DND-41 (cell line): Measurements from ENCODE around the gene IDUA.
A peak's percentile ranks its signal among the peaks of the same experiment; 100 is the strongest.

Experiments
- ATAC-seq: fragments of 200-7000 bp; cut with Tn5 transposase; 3 replicates; pipeline ENCODE4 v1.9.1; 2021; ENCODE audit warnings: low read depth; ENCODE audit not compliant: insufficient read depth
- DNase-seq: peaks from one replicate; pipeline ENCODE4 v3.0.0-alpha.2; 2020
- H2AFZ ChIP-seq: 2 replicates; pipeline ENCODE4 v1.6.0; 2012; ENCODE audit warnings: low read depth, low read length
- H3K27ac ChIP-seq: 2 replicates; pipeline ENCODE4 v1.5.1; 2012; ENCODE audit warnings: low read length, inconsistent platforms
- H3K27me3 ChIP-seq: fragments of 200-600 bp; sonication (generic); 2 replicates; pipeline ENCODE4 v1.6.0; 2012; ENCODE audit warnings: low read length, mild to moderate bottlenecking, inconsistent platforms; ENCODE audit not compliant: insufficient read depth, poor library complexity
- H3K36me3 ChIP-seq: 2 replicates; pipeline ENCODE4 v1.5.1; 2012; ENCODE audit warnings: low read length, inconsistent platforms; ENCODE audit not compliant: insufficient read depth
- H3K4me1 ChIP-seq: 2 replicates; pipeline ENCODE4 v1.5.1; 2012; ENCODE audit warnings: mild to moderate bottlenecking, low read length; ENCODE audit not compliant: insufficient read depth
- H3K4me2 ChIP-seq: 2 replicates; pipeline ENCODE4 v1.6.0; 2012; ENCODE audit warnings: mild to moderate bottlenecking, moderate library complexity, low read length, inconsistent platforms; ENCODE audit not compliant: insufficient read depth
- H3K4me3 ChIP-seq, 2 experiments: fragments of 200-600 bp in 1 of 2; shearing (Covaris generic) in 1 of 2; 2 replicates each; pipeline ENCODE4 v1.5.1; 2012 to 2016; ENCODE audit warnings: inconsistent platforms in 2 of 2, low read length in 2 of 2, mild to moderate bottlenecking in 2 of 2, low read depth in 1 of 2, moderate library complexity in 1 of 2
- H3K79me2 ChIP-seq: 2 replicates; pipeline ENCODE4 v1.6.0; 2012; ENCODE audit warnings: low read length, inconsistent platforms; ENCODE audit not compliant: insufficient read depth
- H3K9ac ChIP-seq: 2 replicates; pipeline ENCODE4 v1.6.0; 2012; ENCODE audit warnings: low read depth, mild to moderate bottlenecking, inconsistent platforms, low read length, moderate library complexity
- H3K9me3 ChIP-seq: 2 replicates; pipeline ENCODE4 v1.5.1; 2012; ENCODE audit warnings: low read length, moderate library complexity, mild to moderate bottlenecking, inconsistent platforms; ENCODE audit not compliant: insufficient read depth, severe bottlenecking
- H4K20me1 ChIP-seq: 2 replicates; pipeline ENCODE4 v1.6.0; 2012; ENCODE audit warnings: low read length; ENCODE audit not compliant: insufficient read depth
- CTCF ChIP-seq: IDR thresholded peaks from 2 replicates; pipeline ENCODE4 v1.5.1; 2012; ENCODE audit warnings: borderline replicate concordance, low read length, moderate library complexity, mild to moderate bottlenecking; ENCODE audit not compliant: poor library complexity, severe bottlenecking; ENCODE audit errors: extremely low read depth
- EZH2 ChIP-seq: IDR thresholded peaks from 3 replicates; pipeline ENCODE4 v1.6.1; 2012; ENCODE audit warnings: borderline replicate concordance, low read depth, mild to moderate bottlenecking, moderate library complexity, low read length, inconsistent platforms; ENCODE audit not compliant: severe bottlenecking

Gene IDUA

GRCh38 chr4:968621-969394, 18.0 kb upstream of the IDUA start:
- no peak overlapping the region for H2AFZ ChIP-seq
- TF ChIP-seq EZH2 (no peak), CTCF (no peak)
- ATAC-seq (no peak), DNase-seq (no peak)
- H3K9ac ChIP-seq: no peak overlapping the region
- H3K79me2 ChIP-seq: peaks cover 22% of the 10 kb centered on the region
- H3K4me3 ChIP-seq: no peak overlapping the region
- peaks cover 19% of the 10 kb centered on the region for H3K4me1 ChIP-seq
- peaks cover 1% of the 10 kb centered on the region for H3K9me3 ChIP-seq
- no peak overlapping the region for H3K27ac ChIP-seq
- peaks cover 35% of the 10 kb centered on the region for H3K36me3 ChIP-seq
- H3K4me2 ChIP-seq: no peak overlapping the region
- H3K27me3 ChIP-seq: no peaks in the 10 kb centered on the region
- H4K20me1 ChIP-seq: peaks cover 34% of the 10 kb centered on the region

- H4K20me1 ChIP-seq: peaks cover 34% of the 10 kb centered on the region
These were observed 16.6 kb upstream of the IDUA start for GRCh38 chr4:970046-970745.

GRCh38 chr4:970854-971520, 15.9 kb upstream of the IDUA start:
- peaks cover 7% of the 10 kb centered on the region for H3K9me3 ChIP-seq
- H3K27ac ChIP-seq: no peak overlapping the region
- DNase-seq (no peak), ATAC-seq (no peak)
- peak overlapping the region; percentile 77; the same call in 1 of the 2 replicates for H3K4me2 ChIP-seq
- H2AFZ ChIP-seq: no peak overlapping the region
- no peaks in the 10 kb centered on the region for H3K27me3 ChIP-seq
- peaks cover 14% of the 10 kb centered on the region for H3K36me3 ChIP-seq
- H3K4me1 ChIP-seq: peaks cover 19% of the 10 kb centered on the region
- TF ChIP-seq EZH2 (no peak), CTCF (no peak)
- H3K79me2 ChIP-seq: peaks cover 22% of the 10 kb centered on the region
- 0 out of 4 replicates have a peak overlapping the region, but pooled peaks of 1 of the 2 experiments have one; percentile 88 for H3K4me3 ChIP-seq
- peaks cover 34% of the 10 kb centered on the region for H4K20me1 ChIP-seq
- no peak overlapping the region; the same call in 1 of the 2 replicates for H3K9ac ChIP-seq

More at GRCh38 chr4:970046-970745, 16.6 kb upstream of the IDUA start:
- peaks cover 19% of the 10 kb centered on the region for H3K4me1 ChIP-seq
- H3K27ac ChIP-seq: no peak overlapping the region
- no peak overlapping the region for H3K9ac ChIP-seq
- peaks cover 7% of the 10 kb centered on the region for H3K9me3 ChIP-seq
- H3K36me3 ChIP-seq: peaks cover 22% of the 10 kb centered on the region
- H3K27me3 ChIP-seq: no peaks in the 10 kb centered on the region
- ATAC-seq: no peak
- TF ChIP-seq CTCF (no peak), EZH2 (no peak)
- H3K79me2 ChIP-seq: peaks cover 22% of the 10 kb centered on the region
- H3K4me3 ChIP-seq: no peak overlapping the region
- no peak overlapping the region for H2AFZ ChIP-seq
- H3K4me2 ChIP-seq: no peak overlapping the region
- no peak for DNase-seq
